MCF 10A (cell line): ENCODE results near the gene MMP13. TPM values are rescaled to one million over a fixed set of nuclear protein-coding genes. Genes with fewer than 3 reads are reported as not detected.
"Not testable (repeated sequence)": the region's sequence is repeated elsewhere in the genome, so short reads cannot be mapped to it uniquely, and the experiment has no call there.

Experiments
- BruUV-seq: library from RNA; stranded (reverse); fragments of 400-500 nt; replicated peaks from 2 replicates; lab custom pipeline; 2021; lab: Mats Ljungman, UMichigan
- CTCF ChIA-PET: fragments of 300-600 bp; sonication (Branson Sonifier 250); formaldehyde crosslinking; extraction: SDS; loops from one replicate; lab custom pipeline; 2021; ENCODE audit warnings: antibody characterized with exemption, inconsistent platforms; lab: Yijun Ruan, JAX
- POLR2A ChIA-PET: fragments of 300-600, 350-650 bp; sonication (Branson Sonifier 250); formaldehyde crosslinking; extraction: SDS; loops from one replicate; lab custom pipeline; 2020; ENCODE audit warnings: antibody characterized with exemption, inconsistent platforms; lab: Yijun Ruan, JAX
- DNase-seq: peaks from one replicate; pipeline ENCODE4 v3.0.0-alpha.2; 2018; ENCODE audit not compliant: unreplicated experiment
- H3K27ac Mint-ChIP-seq: one replicate; pipeline ENCODE4 v1.8.0; 2022; ENCODE audit warnings: mild to moderate bottlenecking, low read depth, mixed read lengths; ENCODE audit not compliant: unreplicated experiment
- H3K27me3 Mint-ChIP-seq: one replicate; pipeline ENCODE4 v1.8.0; 2022; ENCODE audit warnings: mixed read lengths; ENCODE audit not compliant: insufficient read depth, unreplicated experiment
- H3K36me3 Mint-ChIP-seq: one replicate; pipeline ENCODE4 v1.8.0; 2022; ENCODE audit warnings: mild to moderate bottlenecking, moderate library complexity, mixed read lengths; ENCODE audit not compliant: insufficient read depth, unreplicated experiment
- H3K4me1 Mint-ChIP-seq: one replicate; pipeline ENCODE4 v1.8.0; 2022; ENCODE audit warnings: mixed read lengths; ENCODE audit not compliant: insufficient read depth, unreplicated experiment
- H3K4me3 Mint-ChIP-seq: one replicate; pipeline ENCODE4 v1.8.0; 2022; ENCODE audit warnings: mild to moderate bottlenecking, moderate library complexity, mixed read lengths; ENCODE audit not compliant: unreplicated experiment
- H3K9me3 Mint-ChIP-seq: one replicate; pipeline ENCODE4 v1.8.0; 2022; ENCODE audit warnings: mixed read lengths; ENCODE audit not compliant: unreplicated experiment
- intact Hi-C: fragments of 100-400 bp; cut with micrococcal nuclease; formaldehyde crosslinking; loops from 2 replicates; pipeline ENCODE4 v1.14.1; 2022
- total RNA-seq: library from RNA; stranded (reverse); gene quantifications from 2 replicates; pipeline ENCODE4 v1.2.3, GENCODE V29; 2022
- TF ChIP-seq, protein P1 (sequence below): fragments of 200-600 bp; IDR thresholded peaks from one replicate; pipeline ENCODE4 v1.8.0; 2022; ENCODE audit warnings: antibody characterized with exemption, mild to moderate bottlenecking; ENCODE audit not compliant: unreplicated experiment

The MMP13 gene
- total RNA-seq, 1 experiment from 2014 or later = not detected

DNA sequence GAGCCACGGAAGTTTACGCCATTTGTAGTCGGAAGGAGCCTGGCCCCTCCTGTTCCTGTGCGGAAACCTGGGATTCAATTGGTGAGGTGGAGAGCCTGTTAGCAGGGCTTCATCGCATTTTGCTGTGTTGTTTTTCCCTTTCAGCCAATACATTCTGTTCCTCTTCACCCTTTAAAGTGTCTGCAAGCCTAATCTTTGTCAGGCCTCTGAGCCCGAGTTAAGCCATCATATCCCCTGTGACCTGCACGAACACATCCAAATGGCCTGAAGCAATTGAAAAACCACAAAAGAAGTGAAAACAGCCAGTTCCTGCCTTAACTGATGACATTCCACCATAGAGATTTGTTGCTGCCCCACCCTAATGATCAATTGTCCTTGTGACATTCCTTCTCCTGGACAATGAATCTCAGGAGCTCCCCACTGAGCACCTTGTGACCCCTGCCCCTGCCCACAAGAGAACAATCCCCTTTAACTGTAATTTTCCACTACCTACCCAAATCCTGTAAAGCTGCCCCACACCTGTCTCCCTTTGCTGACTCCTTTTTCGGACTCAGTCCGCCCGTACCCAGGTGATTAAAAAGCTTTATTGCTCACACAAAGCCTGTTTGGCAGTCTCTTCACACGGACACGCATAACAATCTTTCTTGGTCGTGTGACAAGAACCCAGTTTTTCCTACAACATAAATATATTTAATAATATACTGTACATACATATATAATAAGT lies 43.6 kb downstream of the MMP13 start:
- DNase-seq = peak; percentile 40
- H3K4me3 Mint-ChIP-seq = no peak overlapping the region
- H3K27ac Mint-ChIP-seq = peak overlapping the region; percentile 82

GRCh38 chr11:102905848-102906247 lies 49.7 kb downstream of the MMP13 start:
- intact Hi-C loops, H3K27me3 Mint-ChIP-seq, H3K4me3 Mint-ChIP-seq, H3K4me1 Mint-ChIP-seq, BruUV-seq, H3K36me3 Mint-ChIP-seq, H3K9me3 Mint-ChIP-seq, H3K27ac Mint-ChIP-seq: not testable (repeated sequence)
- POLR2A ChIA-PET = interaction anchor here (0.6 to 1.4 kb wide), 2 partner anchors 14 to 54 kb away, joined by 3 to 4 read pairs; no protein-coding TSS in a partner anchor
- peak; percentile 42 for DNase-seq
- CTCF ChIA-PET = interaction anchor here (1.3 kb wide), 2 partner anchors 9 to 35 kb away, joined by 5 read pairs; no protein-coding TSS in a partner anchor

More for the DNA sequence above, 43.6 kb downstream of the MMP13 start:
- intact Hi-C loops = loop anchor here (10.0 kb wide), 1 partner anchor 177 kb away; no protein-coding TSS in a partner anchor
- TF ChIP-seq, protein P1, sequence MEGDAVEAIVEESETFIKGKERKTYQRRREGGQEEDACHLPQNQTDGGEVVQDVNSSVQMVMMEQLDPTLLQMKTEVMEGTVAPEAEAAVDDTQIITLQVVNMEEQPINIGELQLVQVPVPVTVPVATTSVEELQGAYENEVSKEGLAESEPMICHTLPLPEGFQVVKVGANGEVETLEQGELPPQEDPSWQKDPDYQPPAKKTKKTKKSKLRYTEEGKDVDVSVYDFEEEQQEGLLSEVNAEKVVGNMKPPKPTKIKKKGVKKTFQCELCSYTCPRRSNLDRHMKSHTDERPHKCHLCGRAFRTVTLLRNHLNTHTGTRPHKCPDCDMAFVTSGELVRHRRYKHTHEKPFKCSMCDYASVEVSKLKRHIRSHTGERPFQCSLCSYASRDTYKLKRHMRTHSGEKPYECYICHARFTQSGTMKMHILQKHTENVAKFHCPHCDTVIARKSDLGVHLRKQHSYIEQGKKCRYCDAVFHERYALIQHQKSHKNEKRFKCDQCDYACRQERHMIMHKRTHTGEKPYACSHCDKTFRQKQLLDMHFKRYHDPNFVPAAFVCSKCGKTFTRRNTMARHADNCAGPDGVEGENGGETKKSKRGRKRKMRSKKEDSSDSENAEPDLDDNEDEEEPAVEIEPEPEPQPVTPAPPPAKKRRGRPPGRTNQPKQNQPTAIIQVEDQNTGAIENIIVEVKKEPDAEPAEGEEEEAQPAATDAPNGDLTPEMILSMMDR = no peak
- Mint-ChIP-seq H3K4me1 (peaks cover 20% of the 10 kb centered on the region), H3K9me3 (peaks cover 7% of the 10 kb centered on the region), H3K27me3 (no peaks in the 10 kb centered on the region), H3K36me3 (peaks cover 6% of the 10 kb centered on the region)
- ChIA-PET CTCF (interaction anchor here (0.6 to 5.0 kb wide), 6 partner anchors 14 to 102 kb away, joined by 3 to 71 read pairs (median 4); no protein-coding TSS in a partner anchor), POLR2A (interaction anchor here (0.6 to 1.9 kb wide), 10 partner anchors 12 to 566 kb away, joined by 3 to 9 read pairs (median 3); partner anchors contain the start of gene DYNC2H1)
- no TSS peak for BruUV-seq

DNA sequence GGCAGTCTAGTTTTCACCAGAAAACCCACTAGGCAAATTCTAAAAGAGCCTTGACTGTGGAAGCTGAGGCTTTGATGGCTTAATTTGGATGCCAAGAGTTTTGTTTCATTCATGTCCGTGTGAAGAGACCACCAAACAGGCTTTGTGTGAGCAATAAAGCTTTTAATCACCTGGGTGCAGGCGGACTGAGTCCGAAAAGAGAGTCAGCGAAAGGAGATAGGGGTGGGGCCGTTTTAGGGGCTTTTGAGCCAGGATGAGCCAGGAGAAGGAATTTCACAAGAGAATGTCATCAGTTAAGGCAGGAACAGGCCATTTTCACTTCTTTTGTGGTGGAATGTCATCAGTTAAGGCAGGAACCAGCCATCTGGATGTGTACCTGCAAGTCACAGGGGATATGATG lies 51.6 kb downstream of the MMP13 start:
- H3K36me3 Mint-ChIP-seq, DNase-seq, BruUV-seq, H3K4me3 Mint-ChIP-seq, H3K4me1 Mint-ChIP-seq, H3K9me3 Mint-ChIP-seq, H3K27me3 Mint-ChIP-seq, intact Hi-C loops, POLR2A ChIA-PET, H3K27ac Mint-ChIP-seq: not testable (repeated sequence)
- CTCF ChIA-PET = interaction anchor here (1.3 kb wide), 1 partner anchor 11 kb away, joined by 6 read pairs; no protein-coding TSS in a partner anchor

DNA sequence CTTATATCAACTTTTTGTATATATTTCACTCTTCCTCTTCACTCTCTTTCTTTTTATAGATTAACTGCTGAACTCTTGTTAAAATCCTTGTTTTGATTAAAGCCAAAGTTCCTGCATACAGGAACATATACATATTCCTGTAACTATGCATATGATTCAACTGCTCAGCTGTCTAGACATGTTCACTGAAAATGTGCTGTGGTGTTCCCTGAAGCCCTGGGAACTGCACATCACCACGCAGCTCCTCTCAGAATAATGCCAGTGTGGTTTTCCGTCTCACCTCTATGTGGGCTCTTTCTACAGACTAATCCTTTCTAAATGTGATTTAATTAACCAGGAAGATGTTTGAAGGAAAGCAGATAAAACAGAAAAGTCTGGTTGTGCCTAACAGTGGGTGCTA lies 55.2 kb downstream of the MMP13 start:
- intact Hi-C loops = no loop called here
- Mint-ChIP-seq H3K36me3 (no peaks in the 10 kb centered on the region), H3K4me1 (peaks cover 9% of the 10 kb centered on the region), H3K27ac (peak overlapping the region; percentile 57), H3K4me3 (no peak overlapping the region), H3K27me3 (no peaks in the 10 kb centered on the region), H3K9me3 (no peaks in the 10 kb centered on the region)
- ChIA-PET POLR2A (interaction anchor here (0.8 to 1.8 kb wide), 8 partner anchors 9 to 88 kb away, joined by 3 to 9 read pairs (median 4); no protein-coding TSS in a partner anchor), CTCF (interaction anchor here (0.7 to 3.3 kb wide), 3 partner anchors 15 to 232 kb away, joined by 3 to 13 read pairs (median 5); no protein-coding TSS in a partner anchor)
- TF ChIP-seq, protein P1 = no peak
- peak; percentile 26 for DNase-seq
- no TSS peak for BruUV-seq

Other genes starting within 250 kb of the MMP13 start
- gene MMP27, start 250.0 kb downstream of the MMP13 start, total RNA-seq = not detected in 2 replicates
- 0.12 TPM in 1 of 2 replicates, not detected in the other for gene MMP8, start 230.8 kb downstream of the MMP13 start, total RNA-seq
- gene MMP10, start 175.1 kb downstream of the MMP13 start, total RNA-seq = 0.29 and 0.75 TPM in 2 replicates
- 0.25 and 0.35 TPM in 2 replicates for gene MMP1, start 157.6 kb downstream of the MMP13 start, total RNA-seq
- gene MMP3, start 112.1 kb downstream of the MMP13 start, total RNA-seq = 0.19 TPM in 1 of 2 replicates, not detected in the other
- not detected in 2 replicates for gene MMP12, start 80.8 kb downstream of the MMP13 start, total RNA-seq
- 53.8 and 87.4 TPM in 2 replicates for gene DCUN1D5, start 136.4 kb upstream of the MMP13 start, total RNA-seq
- gene DYNC2H1, start 153.7 kb upstream of the MMP13 start, total RNA-seq = 23.0 and 23.5 TPM in 2 replicates